Activated T-helper 9 cell treated with anti-CD3 and anti-CD28 coated beads, Interleukin-2, amount 50 U/mL, for 16 hours (primary cell): ENCODE measurements around the gene PNPLA2.

Experiments
- DNase-seq: peaks from one replicate; pipeline ENCODE4 v3.0.0-alpha.2; 2020; ENCODE audit warnings: low read depth

PNPLA2 gene

GRCh38 chr11:860234-861104, 41.8 kb downstream of the PNPLA2 start:
- DNase-seq = no peak

- DNase-seq = no peak
These were observed 42.4 kb downstream of the PNPLA2 start for GRCh38 chr11:861105-861479.

GRCh38 chr11:862081-862661, 43.5 kb downstream of the PNPLA2 start:
- DNase-seq = no peak

GRCh38 chr11:862696-863022, 43.9 kb downstream of the PNPLA2 start:
- DNase-seq = no peak

GRCh38 chr11:863023-863909, 44.6 kb downstream of the PNPLA2 start:
- no peak for DNase-seq

GRCh38 chr11:863910-864827, 45.5 kb downstream of the PNPLA2 start:
- DNase-seq = no peak

- no peak for DNase-seq
These were observed 46.2 kb downstream of the PNPLA2 start for GRCh38 chr11:864898-865297.

GRCh38 chr11:865462-866430, 47.0 kb downstream of the PNPLA2 start:
- DNase-seq = no peak

GRCh38 chr11:866481-866880, 47.8 kb downstream of the PNPLA2 start:
- no peak for DNase-seq

GRCh38 chr11:867856-868358, 49.2 kb downstream of the PNPLA2 start:
- DNase-seq = no peak

GRCh38 chr11:868394-868793, 49.7 kb downstream of the PNPLA2 start:
- no peak for DNase-seq

GRCh38 chr11:868802-869201, 50.1 kb downstream of the PNPLA2 start:
- no peak for DNase-seq

GRCh38 chr11:869399-870126, 50.8 kb downstream of the PNPLA2 start:
- DNase-seq = no peak

GRCh38 chr11:870127-870413, 51.4 kb downstream of the PNPLA2 start:
- no peak for DNase-seq

GRCh38 chr11:870418-870817, 51.7 kb downstream of the PNPLA2 start:
- DNase-seq = no peak

- DNase-seq = no peak
These were observed 52.8 kb downstream of the PNPLA2 start for GRCh38 chr11:871472-871871.

- no peak for DNase-seq
These were observed 54.1 kb downstream of the PNPLA2 start for GRCh38 chr11:872799-873198.

GRCh38 chr11:873706-874105, 55.0 kb downstream of the PNPLA2 start:
- DNase-seq = no peak
